ENCODE measurements around the gene SLC49A3. TPM values are rescaled to one million over a fixed set of nuclear protein-coding genes. Genes with fewer than 3 reads are reported as not detected.

Gene SLC49A3
- total and polyA plus RNA-seq, 2 of the 13 experiments (the other 11 are each of a cell fraction or from before 2014, with no cell fraction given): 0.07 to 0.17 TPM

DNA sequence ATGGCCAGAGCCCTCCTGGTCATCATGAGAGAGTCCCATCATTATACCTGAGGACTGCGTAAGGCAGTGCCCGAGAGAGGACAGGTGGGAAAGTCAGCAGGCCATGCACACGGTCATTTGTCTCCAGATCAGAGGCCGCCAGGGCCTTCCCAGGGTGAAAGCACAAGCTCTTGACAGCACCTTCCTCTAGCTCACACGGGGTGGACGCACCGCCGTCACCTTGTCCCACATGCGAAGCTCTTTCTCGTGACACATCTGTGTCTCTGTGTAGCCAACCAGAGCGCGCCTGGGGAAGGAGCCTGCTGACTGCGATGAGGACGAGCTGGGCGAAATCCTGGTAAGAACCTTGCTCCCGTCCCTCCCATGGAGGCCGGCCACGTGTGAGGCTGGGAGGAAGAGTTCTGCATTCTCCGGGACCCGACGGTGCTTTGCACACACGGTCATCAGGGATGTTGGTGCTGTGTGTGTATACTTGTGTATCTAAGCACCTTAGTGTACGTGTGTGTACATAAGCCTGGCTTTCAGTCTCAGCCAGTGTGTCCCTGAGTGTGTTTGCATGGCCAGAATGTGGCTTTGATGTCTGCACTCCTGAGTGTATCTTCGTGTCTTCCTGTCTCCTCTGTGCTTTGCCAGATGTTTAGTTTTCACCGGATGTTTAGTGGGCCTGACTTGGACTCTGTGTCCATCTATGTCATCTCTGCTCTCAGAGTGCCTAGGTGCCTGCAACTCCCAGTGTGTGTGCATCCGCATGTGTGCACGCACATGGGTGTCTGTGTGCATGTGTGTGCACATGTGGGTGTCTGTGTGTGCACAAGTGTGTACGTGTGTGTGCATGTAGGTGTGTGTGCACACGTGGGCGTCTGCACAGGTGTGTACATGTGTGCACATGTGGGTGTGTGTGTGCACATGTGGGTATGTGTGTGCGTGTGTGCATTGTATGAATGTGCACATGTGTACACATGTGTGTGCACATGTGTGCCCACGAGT lies 30.0 kb downstream of the SLC49A3 start (continued):
- TF ChIP-seq, protein P1, sequence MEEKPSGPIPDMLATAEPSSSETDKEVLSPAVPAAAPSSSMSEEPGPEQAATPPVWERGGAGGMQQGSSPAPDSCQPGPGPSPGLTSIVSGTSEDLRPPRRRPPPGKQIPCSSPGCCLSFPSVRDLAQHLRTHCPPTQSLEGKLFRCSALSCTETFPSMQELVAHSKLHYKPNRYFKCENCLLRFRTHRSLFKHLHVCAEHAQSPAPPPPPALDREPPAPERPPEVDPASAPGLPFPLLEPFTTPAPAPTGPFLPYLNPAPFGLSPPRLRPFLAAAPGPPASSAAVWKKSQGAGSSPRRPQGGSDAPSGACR (CRISPR knock-in tag; IDR thresholded peaks at IDR 0.05): no peak
- TF ChIP-seq NR3C1 (CRISPR knock-in tag; IDR thresholded peaks at IDR 0.05) (no peak), NFAT5 (CRISPR knock-in tag; IDR thresholded peaks at IDR 0.05) (no peak), FOXC1 (CRISPR knock-in tag; IDR thresholded peaks at IDR 0.05; ENCODE audit: borderline replicate concordance) (no peak), TFDP1 (CRISPR knock-in tag; IDR thresholded peaks at IDR 0.05; ENCODE audit: borderline replicate concordance) (no peak), ZNF512B (CRISPR knock-in tag; IDR thresholded peaks at IDR 0.05; ENCODE audit: borderline replicate concordance) (no peak), MAFG (CRISPR knock-in tag; IDR thresholded peaks at IDR 0.05) (no peak), HBP1 (CRISPR knock-in tag; IDR thresholded peaks at IDR 0.05; ENCODE audit: low read depth) (no peak), ZBTB8A (CRISPR knock-in tag; IDR thresholded peaks at IDR 0.05; ENCODE audit: borderline replicate concordance, low read depth) (no peak), ZNF235 (CRISPR knock-in tag; IDR thresholded peaks at IDR 0.05; ENCODE audit: borderline replicate concordance) (no peak), HMG20B (CRISPR knock-in tag; conservative IDR thresholded peaks at IDR 0.05) (no peak), ZNF274 (CRISPR knock-in tag; IDR thresholded peaks at IDR 0.05) (no peak), IKZF4 (CRISPR knock-in tag; IDR thresholded peaks at IDR 0.05; ENCODE audit: borderline replicate concordance, low read depth, not compliant biosample characterization) (no peak)
- TF ChIP-seq, protein P2, sequence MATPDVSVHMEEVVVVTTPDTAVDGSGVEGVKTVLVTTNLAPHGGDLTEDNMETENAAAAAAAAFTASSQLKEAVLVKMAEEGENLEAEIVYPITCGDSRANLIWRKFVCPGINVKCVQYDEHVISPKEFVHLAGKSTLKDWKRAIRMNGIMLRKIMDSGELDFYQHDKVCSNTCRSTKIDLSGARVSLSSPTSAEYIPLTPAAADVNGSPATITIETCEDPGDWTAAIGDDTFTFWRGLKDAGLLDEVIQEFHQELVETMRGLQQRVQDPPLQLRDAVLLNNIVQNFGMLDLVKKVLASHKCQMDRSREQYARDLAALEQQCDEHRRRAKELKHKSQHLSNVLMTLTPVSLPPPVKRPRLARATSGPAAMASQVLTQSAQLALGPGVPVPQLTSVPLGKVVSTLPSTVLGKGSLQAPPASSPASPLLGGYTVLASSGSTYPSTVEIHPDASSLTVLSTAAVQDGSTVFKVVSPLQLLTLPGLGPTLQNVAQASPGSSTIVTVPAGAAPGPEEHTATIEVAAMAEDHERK (CRISPR knock-in tag; IDR thresholded peaks at IDR 0.05; ENCODE audit: low read depth): no peak
